SKM-1 (cell line): ENCODE data around the gene TBX21.

Source experiments
- DNase-seq: peaks from one replicate; lab custom pipeline; 2025; ENCODE audit not compliant: unreplicated experiment; lab: John Stamatoyannopoulos, UW

Gene TBX21

DNA sequence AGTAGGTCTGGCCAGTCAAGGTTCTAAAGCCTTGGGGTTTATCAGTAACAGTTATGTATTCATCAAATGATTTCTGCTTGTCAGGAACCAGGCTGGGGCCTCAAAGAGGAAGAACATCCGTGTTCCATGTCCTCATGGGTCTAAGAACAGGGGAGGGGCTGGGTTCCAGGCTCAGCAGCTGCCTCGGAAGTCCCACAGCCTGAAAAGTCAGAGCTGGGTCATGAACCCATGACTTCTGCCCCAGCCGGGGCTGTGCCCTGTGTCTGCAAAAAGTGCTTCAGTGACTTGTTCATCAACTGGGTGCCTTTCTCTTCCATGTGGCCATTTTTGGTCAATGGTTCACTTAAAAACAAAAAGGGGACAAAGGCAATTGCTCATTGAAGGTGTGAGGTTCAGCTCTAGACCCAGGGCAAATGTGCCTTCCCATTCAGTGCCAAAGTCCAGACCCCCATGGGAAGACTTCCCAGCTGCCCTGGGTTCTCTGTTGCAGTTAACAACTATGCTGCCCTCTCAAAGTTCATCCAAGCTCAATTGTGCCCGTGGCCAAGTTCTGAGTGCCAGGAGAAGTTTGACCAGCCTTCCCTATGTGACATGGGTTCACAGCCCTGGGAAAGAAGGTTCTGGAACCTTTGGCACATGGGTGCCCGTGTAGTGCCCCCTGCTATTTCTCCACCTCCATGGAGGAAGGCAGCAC, 20.6 kb upstream of the TBX21 start:
- DNase-seq: no peak

DNA sequence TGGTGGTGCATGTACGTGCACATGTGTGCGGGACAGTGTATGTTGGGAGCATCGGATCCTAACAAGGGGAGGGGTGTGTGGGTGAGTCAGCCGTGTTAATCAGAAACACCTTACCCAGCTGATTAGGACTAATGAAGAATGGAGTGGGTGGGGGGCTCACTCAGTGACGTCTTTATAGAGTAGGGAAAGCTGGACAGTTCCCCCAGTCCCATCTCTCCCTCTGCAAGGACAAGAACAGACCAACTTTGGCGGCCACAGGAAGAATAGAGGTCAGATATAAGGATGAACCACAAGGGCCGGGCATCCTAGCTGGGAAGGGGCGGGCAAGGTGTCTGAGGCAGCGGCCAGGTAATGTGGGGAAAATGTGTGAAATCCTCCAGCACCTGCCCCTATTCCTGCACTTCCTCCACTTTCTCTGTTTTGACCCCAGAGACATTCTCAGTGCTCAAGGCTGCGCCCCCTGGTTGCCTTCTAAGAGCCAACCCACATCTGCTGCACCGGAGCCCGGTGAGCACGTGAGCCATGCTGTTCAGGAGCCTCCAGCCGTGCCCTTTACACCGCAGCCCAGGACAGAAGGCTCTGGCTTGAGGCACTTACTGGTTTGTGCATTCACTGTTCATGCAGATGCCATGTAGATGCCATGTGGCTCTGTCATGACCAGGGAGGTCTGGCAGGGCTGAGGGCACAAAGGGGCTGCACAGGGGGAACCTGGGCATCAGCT, 18.9 kb upstream of the TBX21 start:
- DNase-seq: no peak

DNA sequence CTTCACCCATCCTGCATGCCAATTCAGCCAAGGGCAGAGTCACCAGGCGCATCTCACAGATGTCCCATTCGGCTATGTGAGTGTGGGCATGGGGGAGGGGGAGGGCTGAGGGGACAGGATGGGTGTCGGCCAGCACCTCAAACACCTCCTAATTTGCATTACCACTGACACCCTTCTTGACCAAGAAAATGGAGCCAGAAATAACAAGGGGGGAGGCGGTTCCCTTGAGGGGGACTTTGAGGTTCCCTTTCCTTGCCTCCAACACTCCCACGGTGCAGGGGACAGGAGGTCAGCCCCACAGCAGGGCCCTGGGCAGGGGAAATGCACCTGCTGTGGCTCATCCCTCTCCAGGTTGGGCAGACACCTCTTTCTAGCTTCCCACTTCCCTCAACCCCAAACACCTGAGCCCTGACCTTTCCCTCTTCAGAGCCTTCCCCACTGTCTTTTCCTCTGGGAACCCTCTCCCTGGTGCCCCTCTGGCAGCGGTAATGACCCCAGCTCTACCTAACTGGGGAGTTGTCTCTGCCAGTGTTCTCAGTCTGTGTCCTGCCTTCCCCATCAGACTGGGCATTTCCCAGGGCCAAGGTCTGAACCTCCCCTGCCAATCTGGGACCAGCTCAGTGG, 18.2 kb upstream of the TBX21 start:
- DNase-seq: no peak

DNA sequence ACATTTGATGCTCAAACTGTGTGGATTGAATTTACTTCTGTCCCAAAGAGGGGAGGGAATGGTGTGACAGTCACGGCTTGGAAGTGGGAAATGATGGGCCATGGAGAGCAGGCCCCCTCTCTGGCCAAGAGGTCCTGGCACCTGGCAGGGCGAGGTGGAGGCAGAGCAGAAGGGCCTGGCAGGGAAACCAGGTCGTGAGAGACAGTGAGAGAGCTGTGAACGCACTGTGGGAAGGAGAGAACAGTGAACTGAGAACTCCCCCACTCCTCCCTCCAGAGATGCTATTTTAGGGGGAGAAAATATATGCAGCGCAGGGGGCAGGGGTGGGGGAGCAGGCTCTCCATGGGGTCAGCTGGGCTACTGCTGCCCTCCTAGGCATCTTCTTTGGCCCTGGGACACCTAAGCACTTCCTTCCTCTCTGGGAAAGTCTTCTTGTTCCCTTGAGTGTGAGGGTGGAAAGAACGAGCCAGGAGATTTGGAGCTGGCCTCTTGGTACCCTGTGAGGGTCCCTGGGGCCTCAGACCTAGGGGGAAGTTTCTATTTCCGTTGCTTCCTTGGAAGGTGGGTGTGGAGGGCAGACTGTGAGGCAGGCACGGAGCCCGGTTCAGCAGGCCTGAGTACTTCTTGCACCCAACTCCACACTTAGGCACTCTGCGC, 17.2 kb upstream of the TBX21 start:
- no peak for DNase-seq

DNA sequence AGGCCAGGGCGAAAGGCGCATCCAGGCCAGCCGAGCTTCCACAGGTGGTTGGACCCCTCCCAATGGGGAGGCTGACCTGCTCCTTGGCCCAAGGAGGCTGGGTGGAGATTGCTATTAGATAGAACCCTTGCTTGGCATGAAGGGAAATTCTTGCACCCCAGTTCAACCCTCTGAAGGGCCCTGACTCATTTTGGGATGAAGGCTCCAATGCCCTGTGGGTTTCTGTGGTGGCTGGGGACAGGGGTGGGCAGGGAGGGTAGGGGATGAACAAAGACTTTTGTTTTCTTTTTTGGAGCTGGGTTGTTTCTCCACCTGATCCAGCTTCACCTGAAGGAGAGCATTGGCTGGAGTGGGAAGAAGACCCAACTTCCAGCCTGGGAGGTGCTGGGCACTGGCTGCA, 16.7 kb upstream of the TBX21 start:
- DNase-seq: no peak

DNA sequence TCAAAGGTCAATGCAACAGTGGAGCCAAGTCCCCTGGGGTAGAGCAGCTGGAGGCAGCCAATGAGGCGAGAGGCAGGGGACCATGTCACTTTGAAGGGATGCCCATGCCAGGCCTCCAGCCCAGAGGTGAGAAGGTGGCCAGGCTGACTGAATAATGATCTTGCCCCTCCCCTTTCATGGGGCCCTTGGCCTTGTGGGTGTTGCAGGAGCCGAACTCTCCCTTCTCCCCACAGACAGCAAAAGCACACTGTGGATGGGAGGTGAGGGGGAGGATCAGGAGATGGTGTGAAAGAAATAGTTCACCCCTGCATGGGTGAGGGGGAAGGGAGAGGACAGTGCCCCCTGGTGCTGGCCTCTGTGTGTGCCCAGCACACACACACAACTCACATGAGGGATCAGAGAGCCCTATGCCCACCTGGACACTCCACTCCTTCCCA, 15.8 kb upstream of the TBX21 start:
- no peak for DNase-seq

DNA sequence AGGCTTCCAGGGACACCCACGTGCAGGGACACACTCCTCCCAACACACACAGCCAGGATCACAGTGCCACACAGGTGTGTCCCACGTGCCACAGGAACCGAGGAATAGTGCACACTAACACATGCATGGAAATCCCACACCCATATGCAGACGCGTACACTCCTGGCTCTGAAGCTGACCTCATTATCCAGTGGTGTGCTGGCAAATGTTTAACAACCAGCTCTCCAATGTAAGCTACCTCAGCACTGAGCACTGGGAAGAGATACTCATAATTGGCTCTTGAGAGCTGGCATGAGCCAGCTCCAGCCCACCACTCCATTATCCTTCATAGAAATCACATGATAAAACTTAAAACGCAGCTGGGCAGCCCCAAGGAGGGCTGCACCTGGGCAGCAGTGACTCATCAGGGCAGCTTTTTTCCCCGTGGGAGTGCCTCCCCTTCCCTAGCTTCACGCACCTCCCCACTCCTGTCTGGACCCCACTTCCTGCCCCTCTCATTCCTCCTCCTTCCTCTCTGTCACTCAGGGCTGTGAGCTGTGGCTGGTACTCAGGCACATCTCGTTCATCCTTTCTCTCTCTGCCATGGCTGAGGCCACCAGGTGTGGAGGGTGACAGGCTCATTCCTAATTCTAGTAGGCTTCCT, 14.9 kb upstream of the TBX21 start:
- DNase-seq: no peak

DNA sequence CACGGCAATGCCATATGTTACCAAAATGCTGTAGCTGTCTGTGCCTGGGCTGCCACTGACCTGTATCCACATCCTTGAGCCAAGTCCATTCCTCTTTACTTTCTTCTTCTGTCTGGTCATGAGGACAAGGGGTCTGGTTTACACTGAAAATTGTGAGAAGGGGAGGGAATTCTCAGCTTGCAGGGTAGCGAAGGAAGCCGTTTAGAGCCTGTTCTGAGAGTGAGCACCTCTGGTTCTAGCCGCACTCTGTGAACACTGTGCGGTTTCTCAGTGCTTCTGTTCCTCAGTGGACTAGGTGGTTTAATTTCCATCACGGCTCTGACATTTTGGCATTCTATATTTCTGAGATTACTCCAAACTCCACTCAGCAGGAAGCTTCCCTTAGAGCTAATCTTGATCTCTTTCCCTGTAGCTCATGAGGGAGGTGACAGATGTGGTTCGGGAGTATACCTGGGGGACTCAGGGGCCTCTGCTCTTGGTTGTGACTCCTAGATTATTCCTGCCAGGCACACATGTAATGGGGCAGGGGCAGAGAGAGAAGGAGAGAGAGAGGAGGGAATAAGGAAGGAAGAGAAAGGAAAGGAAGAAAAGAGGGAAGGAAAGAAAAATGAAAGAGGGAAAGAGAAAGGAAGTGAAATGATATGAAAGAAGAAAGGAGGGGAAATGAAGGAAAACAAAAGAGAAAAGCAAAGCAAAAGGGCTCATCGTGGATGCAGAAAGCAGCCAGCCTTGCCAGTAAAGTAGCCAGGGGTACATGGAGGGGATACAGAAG, 14.2 kb upstream of the TBX21 start:
- DNase-seq: no peak

DNA sequence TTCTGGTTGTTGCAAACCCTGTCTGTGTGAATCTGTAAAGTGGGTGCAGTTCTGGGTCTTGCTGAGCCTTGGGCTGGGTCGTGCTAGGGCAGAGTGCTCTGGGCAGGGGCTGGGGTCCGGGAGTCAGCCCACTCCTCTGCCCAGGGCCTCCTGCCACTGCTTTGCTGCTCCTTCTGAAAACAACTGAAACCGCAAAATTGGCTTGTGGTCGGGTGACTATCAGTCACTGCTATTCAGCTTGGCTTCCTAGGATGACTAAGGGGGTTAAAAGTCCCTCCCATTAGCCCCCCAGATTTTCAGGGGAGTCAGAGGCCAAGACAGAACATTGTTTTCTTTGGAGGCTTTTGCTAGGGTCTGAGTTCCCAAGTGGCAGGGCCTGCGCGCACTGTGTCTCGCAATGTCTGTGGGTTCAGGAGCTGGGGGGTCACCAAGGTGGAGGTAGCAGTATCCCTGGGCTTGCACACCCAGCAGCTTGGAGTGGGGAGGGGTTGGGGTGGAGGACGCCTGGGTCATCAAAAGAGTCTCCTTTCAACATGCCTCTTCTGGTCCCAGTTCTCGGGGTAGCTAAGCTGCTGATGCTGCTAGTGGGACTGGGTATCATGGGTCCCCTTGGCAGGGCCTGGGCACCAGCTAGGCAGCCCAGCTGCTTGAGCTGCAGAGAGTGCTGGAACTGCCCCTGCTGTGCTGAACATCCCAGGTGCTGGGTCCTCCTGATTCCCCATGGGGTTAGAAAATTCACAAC, 13.5 kb upstream of the TBX21 start:
- no peak for DNase-seq

DNA sequence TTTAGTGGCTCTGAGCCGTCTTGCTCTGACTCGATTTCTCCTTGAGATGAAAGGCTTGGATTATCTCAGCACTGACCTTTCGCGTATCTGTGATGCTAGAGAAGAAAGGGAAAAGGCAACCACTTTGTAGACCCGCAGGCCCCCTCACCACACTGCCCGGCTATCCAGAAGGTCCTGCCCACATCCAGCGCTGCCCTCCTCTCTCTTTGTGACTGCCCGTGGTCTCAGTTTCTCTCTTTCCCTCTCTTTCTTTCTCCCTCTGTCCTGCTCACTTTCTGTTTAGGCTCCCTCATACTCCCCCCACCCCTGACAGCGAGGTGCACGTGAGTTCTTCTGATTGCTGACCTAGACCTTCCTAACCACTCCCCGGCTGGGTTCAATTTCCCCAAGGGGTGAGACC, 12.8 kb upstream of the TBX21 start:
- DNase-seq: no peak

DNA sequence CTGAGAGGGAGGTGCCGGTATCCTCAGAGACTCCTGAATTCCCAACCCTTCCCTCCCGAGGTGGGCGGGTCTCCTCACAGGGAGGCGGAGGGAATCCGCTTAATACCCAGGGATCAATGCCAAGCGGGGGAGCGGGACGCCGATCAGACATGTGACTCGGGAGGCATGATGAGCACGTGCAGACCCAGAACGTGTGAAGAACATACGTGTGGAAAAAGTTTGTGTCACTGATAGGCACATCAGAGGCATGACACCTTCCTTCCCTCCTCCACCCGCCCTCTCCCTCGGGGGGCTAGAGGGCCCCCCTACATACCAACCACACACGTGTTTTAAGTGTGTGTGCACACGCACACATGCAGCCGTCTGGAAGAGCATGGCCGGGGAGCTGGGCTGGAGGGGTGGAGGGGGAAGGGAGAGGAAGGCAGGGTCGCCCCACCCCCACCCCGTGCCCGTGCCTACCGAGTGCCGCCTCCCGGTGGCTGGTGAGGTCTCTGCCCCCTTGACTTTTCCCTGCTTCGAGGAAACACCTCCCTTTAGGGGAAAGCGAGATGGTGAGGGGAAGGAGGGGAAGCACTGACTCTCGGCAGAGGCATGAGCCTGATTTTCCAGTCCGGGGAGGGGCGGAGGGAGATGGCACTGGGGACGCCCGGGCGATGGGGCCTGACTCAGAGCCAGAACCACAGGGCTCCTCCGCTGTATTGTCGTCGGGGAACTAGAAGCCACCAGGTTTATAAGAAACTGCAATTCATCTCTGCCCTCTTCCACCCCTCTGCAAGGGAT, 12.1 kb upstream of the TBX21 start:
- no peak for DNase-seq

DNA sequence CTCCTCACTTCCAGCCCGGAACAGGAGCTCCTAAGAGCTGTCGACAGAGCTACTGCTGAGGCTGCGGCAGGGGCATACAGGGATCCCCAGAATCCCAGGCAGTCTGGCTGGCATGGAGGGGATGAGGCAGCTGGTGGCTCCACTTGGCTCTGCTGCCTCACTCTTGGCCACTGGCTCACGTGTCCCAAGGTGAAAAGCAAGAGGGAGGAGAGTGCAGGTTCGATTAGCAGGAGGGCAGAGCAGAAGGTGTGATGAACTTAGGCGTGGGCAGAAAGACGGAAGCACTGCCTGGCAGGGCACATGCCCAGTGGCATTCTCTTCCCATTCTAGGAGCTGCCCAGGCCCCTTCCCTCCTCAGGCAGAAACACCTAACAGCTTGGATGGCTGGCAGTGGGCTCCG, 11.3 kb upstream of the TBX21 start:
- no peak for DNase-seq

DNA sequence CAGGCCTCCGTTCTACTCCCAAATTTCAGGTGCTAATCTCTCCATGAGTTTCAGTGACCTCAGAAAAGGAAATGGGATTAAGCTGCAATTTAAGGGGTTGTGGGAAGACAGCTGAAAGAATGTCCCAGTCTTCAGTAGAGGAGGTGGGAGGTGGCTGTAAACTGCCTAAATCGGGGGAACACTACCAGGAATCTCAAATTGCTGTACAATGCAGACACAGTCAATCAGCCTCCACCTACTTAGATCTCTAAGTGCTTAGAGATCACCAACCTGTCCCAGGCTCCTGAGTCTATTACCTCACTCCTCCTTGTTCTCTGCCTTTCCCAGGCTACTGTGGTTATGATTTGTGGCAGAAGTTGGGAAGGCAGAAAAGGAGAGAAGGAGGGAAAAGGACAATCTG, 8.3 kb upstream of the TBX21 start:
- DNase-seq: no peak

DNA sequence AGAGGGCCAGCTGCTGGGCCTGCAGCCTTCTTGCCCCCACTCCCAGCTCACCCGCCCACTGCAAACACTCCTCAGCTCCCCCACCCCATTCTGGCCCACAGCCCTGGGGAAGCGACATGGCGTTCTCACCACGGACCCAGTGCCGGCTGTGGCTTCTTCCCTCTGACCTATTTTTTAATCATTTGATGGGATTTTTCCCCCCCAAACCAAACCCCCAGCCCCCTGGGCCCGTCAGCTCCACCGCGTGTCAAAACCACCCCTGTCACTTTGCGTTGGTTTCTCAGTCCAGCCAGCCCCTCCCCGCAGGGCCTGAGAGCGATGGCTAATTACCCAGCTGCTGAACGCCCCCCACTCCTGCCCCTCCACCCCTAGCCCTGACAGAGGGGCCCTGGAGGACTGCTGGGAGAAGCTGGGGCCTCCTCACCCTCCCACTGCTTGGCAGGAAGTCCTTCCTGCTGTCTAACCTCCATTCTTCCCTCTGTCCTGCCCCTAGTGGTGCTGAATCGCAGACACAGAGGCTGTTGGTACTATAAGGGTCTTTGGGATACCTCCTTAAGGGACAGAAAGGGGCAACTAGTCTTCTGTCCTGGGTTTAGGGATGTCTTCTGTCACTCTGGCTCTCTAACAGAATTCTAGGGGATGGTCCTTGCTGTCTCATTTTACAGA, 7.5 kb upstream of the TBX21 start:
- no peak for DNase-seq

DNA sequence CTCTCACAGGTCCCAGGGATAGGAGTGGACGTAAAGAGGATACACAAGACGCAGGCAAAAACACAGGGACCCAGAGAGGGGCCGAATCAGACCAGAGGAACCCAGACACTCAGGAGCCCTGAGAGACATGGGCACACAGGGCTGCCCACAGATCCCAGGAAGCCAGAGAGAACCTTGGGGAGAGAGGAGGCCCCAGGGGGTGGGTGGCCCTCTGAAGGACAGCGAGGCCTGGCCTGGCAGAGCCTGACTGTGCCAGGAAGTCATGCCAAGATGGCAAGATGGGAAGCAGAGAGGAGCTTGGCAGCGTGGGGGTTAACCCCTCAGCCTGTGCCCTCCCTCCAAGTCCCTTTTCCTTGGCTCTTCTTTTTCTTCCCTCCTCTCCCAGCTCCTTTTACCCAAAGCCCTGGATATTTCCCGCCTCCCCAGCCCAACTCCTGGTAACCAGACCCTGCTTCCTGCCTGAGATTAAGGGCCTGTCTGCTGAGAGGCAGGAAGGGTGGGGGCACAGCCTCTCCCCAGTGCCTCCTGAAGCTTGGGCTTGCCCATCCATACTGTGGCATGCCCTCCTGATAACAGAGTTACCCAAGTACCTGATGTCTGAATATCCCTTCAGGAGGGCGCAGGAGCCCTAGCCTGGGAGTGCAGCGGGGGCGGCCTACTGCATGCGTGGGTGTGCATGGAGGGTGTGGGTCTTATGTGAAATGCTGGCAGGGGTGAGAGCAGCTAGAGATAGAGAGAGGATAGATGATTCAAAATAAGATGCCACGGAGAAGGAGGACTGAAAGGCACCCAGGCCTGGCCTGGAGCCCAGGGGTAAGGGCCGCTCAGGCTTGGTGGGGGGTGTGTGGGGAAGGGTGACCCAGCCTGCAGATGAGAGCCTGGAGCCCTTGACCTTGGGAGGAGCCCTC, 6.0 kb upstream of the TBX21 start:
- DNase-seq: no peak

DNA sequence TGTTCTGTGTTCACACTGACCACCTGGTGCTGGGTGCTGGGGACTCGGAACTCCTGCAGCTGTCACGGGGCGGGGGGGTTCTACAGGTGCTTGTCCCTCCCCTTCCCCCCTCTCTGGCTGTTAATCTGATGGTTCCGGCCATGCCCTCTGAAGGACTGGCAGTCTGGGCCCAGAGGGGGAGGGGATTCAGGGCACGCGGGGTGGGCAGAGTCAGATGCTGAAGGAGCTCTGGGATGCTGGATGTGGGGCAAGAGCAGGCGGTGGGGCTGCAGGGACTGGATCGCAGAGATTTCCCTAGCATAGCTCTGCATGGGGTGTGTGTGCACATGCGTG, 5.4 kb upstream of the TBX21 start:
- no peak for DNase-seq

DNA sequence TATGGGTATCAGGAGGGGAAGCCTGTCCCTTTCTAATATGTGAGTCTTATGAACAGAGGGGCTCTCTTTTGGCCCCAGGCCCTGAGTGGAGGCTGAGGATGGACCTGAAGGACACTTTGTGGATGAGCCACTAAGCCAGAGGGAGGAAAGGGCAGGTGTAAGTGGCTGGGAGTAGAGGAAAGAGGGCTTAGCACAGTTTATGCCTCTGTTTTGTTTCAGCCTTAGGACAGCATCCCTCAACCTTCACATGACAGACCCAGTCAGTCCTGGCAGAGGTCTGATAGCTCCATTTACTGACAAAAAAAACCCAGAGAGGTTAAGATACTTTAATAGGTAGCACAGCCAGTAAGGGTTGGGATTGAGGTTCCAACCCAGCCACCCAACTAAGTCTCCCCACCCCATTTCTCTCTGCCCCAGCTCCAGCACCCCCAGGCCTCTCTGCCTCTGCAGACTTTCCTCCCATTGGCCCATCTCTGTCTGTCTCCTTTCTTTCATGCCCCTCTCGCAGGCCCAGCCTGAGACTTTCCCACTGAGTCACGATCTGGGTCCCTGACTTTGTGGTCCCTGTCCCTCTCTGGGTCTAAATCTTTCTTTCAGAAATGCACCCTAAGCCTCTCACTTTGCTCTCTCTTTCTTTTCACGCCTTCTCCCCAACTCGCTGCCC, 4.7 kb upstream of the TBX21 start:
- no peak for DNase-seq
